NOMO-1 treated with dmso at 0.1 percent for 144 hours (cell line): ENCODE data around the gene TMEM132D.
"Not testable (repeated sequence)": the region's sequence is repeated elsewhere in the genome, so short reads cannot be mapped to it uniquely, and the experiment has no call there.

Source experiments
- DNase-seq: peaks from one replicate; lab custom pipeline; 2025; ENCODE audit not compliant: unreplicated experiment; lab: John Stamatoyannopoulos, UW

Gene TMEM132D

DNA sequence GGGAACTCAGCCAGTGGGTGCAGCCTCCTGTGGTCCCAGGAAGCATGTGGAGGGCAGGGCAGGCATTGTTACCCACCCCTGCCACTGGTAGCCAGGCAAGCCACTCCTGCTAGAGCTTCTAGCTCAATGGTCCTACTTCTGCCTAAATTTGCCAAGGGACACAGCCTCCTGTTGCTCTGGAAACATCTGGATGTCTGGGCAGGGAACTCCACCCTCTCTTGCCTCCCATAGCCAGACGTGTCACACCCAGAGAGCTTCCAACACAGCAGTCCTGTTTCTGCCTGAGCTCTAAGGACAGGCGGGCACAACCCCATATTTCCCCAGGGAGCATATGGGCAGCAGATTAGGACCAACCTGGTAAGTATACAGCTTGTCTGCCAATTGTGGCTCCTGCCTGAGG is 700.4 kb downstream of the TMEM132D start:
- DNase-seq: no peak

DNA sequence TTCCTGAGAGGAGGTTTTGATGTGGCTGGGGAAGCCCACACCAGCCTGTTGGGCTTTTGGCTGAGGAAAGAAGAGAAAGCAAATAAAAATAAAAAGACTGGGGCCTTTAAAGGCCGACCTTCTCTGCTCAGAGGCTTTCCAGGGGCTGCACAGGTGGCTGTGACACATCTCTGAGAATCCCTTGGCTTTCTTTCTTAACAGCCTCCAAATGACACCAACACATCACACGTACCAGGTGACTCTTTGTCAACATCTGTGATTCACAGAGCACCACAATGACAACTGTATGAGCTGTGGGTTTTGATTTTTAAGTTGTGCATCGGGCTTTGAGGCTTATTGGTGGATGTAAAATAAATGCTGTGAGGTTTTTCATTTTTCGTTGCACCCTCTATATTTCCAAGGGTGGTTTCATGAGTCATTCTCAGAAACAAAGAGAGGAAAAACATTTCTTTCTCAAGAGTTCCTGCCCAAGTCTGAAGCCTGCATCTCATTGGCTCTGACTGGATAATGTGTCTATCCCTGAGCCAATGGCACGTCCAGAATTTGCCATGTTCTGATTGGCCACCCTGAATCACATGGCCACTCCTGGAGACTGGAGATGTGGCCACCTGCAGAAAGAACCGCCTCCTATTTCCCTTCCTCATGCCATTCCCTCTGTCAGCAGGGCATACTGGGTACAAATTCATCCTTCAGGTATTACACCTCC is 701.6 kb downstream of the TMEM132D start:
- DNase-seq: no peak

DNA sequence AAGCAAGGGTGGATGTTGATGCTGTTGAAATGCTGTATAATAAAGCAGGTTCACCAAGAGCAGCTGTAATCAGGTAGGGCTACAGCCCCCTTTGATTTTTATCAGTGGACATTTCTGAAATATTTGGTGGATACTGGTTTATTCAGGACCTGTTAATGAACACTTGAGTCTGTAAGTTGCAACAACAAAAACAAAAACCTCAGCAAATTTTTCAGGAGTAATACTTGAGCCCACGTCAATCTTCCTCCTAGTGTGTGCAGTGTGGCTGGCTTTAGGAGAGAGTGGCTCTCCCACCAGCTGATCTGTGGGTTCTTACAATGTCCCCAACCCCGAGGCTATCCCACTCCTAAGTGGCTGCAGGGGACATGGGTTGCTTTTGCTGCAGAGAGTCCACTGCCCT is 702.8 kb downstream of the TMEM132D start:
- no peak for DNase-seq

DNA sequence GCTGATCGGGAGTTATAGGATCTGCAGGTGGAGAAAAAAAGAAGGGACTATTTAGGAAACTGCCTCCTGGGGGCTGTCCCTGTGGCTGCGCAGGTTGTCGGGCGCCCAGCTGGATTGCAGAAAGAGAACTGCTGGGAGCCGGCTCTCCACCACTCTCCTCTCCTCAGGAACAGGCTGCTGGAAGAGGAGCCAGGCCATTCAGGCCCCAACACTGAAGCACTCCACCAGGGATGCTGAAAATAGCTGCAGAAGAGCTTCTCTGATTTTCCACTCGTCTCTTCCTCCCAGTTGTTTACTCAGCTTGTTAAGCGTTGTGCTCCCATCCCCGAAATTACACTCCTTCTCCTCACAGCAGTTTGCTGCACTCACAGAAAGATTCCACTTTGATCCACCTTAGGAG is 703.2 kb downstream of the TMEM132D start:
- DNase-seq: no peak

DNA sequence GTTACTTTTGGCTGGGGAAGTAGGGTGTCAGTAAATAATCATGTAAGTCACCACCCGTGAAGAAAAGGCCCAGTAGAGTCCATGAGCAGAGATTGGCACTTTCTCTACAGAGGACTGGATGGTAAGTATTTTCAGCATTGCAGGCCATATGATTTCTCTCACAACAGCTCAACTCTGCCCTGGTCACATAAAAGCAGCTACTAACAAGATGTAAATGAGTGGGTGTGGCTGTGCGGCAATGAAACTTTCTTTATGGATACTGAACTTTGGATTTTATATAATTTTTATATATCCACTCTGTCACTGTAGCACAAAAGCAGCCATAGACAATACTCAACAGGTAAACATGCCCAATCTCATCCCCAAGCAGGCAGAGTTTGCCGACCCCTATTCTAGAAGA is 706.9 kb downstream of the TMEM132D start:
- DNase-seq: no peak

DNA sequence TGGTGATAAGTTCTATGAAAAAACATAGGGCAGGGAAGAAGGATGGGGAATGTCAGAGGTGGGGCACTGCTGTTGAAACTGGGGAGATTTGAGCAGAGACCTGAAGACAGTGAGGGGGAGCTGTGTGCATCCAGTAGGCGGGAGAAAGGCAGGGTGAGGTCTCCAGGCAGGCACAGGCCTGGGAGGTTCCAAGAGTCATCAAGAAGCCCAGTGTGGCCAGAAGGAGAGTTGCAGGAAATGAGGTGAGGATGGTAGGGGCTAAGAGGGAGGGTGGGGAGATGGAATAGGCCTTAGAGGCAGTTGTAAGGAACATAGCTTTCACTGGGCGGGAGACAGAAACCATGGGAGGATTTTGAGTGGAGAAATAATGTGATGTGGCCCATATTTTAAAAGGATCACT is 708.7 kb downstream of the TMEM132D start:
- DNase-seq: no peak

DNA sequence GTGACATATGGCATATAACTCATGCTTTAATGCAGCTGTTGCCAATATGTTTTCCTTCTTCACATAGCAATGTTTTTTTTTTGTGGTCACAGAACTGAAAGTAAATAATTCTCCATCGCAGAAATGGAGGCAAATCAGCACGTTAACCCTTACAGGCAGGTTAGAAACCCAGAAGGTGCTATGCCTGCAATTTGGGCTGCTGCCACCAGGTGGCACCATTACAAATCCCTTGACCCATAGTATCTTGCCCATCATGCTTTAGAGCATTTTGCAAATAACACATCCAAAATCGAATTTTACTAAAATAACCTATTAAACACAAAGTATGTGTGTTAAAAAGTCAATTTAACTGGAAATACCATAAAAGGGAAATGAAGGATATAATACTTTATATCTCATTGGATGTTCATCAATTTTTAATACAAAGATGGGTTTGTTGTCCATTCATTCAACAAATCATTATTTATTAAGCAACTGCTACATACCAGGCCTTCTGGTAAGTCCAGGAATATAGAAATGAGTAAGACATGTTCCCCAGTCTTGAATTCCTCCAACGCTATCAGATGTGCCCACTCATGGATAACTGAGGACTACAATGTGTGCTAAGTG is 710.5 kb downstream of the TMEM132D start:
- no peak for DNase-seq

DNA sequence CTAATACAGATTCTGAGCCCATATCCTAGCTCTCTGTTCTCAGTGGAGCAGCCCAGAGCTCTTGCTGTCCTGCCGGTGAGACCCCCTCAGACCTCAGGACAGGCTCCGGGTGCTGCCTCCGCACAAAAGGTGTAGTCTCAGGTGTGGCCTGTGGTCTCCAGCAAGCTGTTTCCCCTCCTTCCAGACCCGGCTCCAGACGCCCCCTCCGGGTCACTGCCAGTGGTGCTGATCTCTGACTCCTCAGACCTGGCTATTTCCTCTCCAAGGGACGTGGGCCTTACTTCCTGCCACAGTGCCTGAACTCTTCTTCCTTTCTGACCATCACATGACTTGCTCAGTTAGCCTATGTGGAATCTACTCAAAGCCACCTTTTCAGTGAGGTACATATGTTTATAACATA is 713.0 kb downstream of the TMEM132D start:
- DNase-seq: no peak

DNA sequence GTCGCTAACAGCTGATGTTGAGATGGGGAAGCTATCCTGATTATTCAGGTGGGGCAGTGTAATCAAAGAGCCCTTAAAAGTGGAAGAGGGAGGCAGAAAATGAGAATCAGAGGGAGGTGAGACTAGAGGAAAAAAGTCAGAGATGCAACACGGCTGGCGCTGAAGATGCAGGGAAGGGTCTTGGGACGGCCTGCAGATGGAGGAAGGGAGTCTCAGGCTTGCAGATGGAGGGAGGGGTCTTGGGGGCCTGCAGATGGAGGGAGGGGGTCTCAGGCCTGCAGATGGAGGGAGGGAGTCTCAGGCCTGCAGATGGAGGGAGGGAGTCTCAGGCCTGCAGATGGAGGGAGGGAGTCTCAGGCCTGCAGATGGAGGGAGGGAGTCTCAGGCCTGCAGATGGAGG is 713.9 kb downstream of the TMEM132D start:
- not testable (repeated sequence) for DNase-seq

DNA sequence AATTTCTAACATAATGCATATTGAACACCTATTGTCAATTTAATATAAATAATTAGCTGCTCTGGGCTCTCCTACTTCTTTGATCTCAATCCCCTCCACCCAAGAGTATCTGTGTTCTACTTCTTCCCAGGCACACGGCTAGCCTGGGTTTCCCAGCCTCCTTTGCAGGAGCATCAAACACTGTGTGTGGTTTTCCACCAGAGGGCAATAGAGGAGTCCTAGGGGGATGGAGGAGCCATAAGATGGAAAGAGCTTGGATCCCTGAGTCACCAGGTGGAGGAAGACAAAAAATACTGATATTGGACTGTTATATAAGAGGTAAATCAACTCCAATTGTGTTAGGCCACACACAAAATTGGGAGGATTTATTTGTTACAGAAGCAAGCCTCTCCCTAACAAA is 716.9 kb downstream of the TMEM132D start:
- no peak for DNase-seq

DNA sequence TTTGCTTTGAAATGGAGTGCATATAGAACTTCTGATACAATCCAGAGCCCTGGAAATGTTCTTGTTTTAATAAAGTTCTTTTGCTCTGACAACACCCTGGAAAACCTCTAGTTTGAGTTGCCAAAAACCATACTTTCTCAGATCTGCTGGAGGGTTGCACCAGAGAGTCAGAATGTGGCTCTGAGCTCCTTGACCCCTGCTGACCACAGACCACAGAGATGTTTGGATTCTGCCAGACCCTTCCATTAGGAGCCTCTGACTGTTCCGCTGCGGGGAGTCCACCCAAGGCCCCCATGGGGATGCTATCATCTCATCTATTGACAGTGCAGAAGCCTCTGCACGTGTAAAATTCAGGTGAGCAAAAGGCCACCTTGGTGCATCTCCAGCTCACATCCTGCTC is 718.0 kb downstream of the TMEM132D start:
- DNase-seq: no peak

DNA sequence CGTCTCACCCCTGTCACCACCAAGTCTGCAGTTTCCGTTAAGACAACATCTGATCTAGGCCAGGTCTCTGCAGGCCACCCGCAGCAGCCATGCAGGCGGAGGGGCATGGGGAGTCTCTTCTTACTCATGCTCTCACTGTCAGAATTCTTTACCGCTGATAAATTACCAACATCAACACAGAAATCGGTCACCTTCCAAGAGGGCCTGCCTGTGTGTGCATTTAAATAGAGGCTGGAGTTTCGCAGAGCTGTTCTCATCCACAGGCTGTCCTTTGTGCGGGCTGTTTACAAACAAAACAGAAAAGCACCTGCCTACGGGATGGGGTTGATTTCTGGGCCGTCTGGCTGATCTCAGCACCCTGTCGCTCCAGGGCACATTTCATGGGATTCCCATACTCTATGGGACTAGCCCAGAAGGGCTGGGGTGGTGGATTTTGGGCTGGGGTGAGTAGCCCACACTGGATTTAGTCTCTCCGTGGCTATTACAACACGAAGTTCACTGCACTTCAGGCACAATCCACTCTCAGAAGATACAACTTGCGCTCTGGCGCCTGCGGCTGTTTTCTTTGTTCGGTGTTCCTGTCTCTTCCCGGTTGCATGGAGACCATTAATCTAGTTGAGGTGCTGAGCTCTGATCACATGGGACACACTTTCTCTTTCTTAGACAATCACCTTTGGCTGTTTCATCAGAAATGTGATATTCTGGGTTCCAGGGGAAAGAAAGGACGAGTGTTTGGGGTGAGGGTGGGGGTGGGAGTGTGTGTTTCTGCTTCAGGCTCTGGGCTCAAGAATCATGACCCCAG is 719.5 kb downstream of the TMEM132D start:
- DNase-seq: no peak

DNA sequence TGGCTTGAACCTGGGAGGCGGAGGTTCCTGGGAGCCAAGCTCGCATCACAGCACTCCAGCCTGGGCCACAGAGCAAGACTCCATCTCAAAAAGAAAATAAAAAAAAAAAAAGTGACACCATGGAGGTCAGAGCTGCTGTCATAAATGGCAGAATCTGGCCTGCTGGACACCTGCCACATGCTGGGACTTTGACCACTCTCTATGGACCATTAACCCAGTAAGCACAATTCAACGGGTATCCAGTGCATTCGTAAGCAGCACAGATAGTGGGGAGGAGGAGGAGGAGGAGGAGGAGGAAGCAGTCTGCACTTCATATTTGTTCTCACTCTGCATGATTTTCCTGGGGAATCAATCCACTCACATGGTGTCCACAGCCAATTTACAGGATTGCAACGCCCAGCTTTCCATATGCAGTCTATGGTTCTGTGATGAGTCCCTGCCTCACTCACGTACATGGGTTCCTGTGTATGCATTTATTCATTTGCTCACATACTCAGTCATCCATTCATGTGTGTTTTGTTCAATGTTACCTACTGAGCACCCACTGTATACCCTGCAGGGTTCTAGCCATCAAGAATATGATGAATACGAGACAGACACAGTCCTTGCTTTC is 723.8 kb downstream of the TMEM132D start:
- no peak for DNase-seq

DNA sequence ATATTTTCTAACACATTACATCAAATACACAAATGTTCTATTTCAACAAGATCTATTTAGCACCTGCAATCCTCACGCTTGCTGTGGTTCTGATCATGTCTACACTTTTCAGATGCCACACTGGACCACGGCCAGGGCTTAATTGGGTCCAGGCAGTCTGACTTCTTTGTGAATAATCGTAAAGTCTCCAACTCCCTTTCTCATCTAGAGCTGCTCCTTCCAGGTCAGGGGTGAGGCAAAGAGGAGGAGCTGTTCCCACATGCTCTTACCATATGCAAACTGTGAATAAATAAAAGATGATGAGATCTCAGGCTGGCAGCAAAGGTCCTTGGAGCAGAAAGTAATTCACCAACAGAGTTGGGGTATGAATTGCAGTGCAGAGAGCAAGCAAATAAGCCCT is 733.9 kb downstream of the TMEM132D start:
- DNase-seq: no peak

DNA sequence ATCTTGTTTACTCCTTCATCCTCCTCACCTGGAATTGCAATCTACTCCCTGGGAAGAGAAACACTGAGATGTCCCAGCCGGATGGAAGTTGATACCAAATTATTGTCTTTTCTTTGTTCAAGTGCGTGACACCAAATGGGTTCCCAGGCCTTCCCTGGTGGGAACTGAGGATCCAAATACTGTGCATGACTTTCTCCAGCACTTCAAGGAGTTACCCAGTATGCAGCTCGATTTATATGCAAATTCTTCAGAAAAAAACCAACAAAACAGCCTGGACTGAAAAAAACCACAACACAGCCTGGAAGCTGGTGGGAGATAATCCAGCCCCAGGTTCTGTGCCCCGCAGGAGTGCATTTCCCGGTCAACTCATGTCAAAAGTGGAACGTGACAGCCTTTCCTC is 740.0 kb downstream of the TMEM132D start:
- no peak for DNase-seq

DNA sequence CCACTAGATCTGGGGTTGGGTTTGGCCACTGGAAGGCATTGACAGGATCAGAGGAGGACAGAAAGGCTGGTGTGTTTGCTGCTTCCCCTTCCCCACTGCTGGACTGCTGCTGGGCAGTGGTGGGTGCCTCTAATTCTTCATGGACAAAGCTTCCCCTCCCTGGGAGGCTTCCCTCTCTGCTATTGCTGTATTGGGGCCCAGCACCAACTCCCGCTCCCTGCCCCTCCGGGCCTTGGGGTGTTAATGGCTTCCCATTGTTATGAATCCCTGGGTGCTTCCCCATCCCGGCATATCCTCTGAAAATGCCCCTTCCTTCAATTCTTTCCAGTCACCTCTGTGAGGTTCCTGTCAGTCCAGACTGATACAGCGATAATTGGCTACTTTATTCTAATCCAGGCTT is 740.4 kb downstream of the TMEM132D start:
- no peak for DNase-seq

DNA sequence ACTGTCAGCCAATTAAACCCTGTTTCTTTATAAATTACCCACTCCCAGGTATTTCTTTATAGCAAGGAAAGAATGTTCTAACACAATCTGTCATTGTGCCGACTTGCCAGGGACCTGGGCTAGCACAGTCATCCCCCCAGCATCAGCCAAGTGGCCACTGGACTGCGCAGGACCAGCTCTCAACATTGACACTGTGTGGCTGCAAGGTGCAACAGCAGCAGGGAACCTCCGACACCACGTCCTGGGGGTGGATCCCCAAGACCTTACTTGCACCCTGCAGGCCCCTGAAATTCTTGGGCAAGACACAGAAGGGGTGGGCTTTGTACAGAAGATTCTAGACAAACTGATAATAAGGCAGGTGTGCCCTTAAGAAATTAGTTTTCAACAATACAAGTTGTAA is 741.0 kb downstream of the TMEM132D start:
- DNase-seq: no peak

DNA sequence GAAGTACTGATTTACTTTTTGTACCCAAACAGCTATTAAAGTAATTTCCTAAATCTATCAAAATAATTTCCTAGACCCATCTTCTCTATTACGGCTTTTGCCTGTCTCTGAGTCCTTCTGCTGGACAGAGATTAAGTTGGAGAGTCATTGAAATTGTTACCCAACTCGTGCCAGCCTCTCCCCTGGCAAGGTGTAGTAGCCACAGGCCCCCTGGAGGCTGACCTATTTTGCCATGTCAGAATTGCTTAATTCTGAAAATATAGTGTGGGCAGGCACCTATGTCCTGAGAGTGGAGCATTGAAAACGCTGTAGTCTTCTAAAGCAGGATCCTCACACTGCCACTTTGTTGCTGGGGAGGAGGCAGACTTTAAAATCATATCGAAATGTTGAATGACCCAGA is 742.3 kb downstream of the TMEM132D start:
- no peak for DNase-seq

DNA sequence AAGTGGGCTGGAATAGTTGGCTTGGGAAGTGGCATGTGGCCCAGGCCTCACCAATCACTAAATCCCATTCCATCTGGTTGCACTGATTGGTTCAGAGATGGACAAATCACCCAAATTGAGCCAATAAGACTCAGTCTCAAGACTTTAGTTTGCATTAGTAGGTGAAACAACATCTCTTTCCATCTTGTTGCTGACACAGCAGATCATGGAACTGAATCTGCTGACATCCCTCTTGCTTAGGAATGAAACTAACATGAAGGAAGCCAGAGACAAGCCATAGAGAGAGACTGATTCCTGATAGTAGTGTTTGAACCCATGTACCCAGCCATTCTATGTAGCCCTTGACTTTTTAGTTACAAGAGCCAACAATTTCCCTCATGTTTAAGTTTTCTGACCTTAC is 743.5 kb downstream of the TMEM132D start:
- no peak for DNase-seq

DNA sequence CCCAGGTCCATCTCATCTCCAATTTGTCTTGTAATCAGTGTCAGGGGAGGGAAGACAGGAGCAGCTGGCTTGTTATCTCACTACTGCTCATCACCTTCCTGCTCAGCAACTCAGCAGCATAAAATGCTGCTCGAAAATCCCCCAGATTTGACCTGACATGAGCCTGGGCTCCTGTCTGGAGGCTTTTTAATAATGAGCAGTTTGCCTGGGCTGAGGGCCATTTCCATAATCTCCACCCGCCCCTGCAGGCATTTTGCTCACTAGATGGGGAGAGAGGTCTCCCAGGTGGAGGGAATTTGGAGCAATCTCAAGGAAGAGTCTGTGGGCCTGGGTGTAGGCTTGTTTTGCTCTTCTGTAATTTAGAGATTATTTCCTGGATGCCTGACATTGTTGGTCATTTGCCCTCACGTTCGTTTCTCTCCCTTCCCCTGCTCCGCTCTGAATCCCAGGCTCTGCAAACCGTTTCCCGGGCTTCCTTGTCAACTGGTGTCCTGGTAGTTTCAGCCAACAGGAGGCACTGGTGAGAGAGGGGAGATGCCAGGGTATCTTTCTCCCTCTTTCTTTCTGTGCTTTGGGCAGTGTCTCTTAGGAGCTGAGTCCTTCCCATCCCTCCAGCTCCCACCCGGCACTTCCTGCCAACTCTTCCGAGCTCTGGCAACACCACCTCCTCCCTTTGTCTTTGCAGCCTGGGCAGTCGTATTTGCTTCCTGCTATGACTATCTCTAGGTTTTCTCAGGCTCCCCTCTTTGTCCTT is 751.3 kb downstream of the TMEM132D start:
- DNase-seq: no peak

DNA sequence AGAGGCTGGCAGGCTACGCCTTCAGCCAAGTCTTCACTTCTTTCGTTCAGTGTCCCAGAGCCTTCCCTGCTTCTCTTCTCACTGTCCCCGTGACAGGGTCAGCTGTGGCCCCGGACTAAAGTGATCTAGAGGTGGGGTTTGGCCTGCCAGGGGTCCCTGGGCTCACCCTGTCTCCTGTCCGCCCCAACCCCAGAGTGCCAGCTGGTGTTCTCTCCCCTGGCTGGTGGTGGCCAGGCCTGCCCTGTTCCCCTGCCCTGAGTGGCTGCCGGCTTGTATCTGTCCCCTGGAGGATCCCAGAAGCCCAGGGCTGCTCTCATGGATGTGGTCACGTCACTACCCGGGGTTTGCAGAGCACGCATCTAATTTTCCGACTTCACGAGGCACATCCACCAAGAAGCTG is 753.1 kb downstream of the TMEM132D start:
- no peak for DNase-seq
